GM12878 (cell line): ENCODE measurements around the gene UVSSA.

Experiments
- CREB1 ChIP-seq: IDR thresholded peaks from 2 replicates; pipeline ENCODE4 v1.6.1; 2012; ENCODE audit warnings: low read depth, mild to moderate bottlenecking, inconsistent platforms
- CREM ChIP-seq: IDR thresholded peaks from 2 replicates; pipeline ENCODE4 v1.6.1; 2014; ENCODE audit warnings: antibody characterized with exemption, low read depth
- FOXM1 ChIP-seq: IDR thresholded peaks from 2 replicates; pipeline ENCODE4 v1.6.1; 2012; ENCODE audit warnings: low read depth, mild to moderate bottlenecking, inconsistent platforms, low read length, moderate library complexity
- JUND ChIP-seq: IDR thresholded peaks from 2 replicates; pipeline ENCODE4 v1.6.1; 2012; ENCODE audit warnings: low read depth, mild to moderate bottlenecking, low read length, improper control_type of control experiment, moderate library complexity
- MXI1 ChIP-seq: fragments of 150-350 bp; IDR thresholded peaks from 2 replicates; pipeline ENCODE4 v1.6.1; 2011; ENCODE audit warnings: low read depth, mild to moderate bottlenecking, inconsistent platforms, low read length, improper control_type of control experiment
- NFXL1 ChIP-seq: fragments of 450-650 bp; IDR thresholded peaks from 2 replicates; pipeline ENCODE4 v1.6.1; 2017; ENCODE audit warnings: antibody characterized with exemption, mild to moderate bottlenecking, borderline replicate concordance
- POLR2A ChIP-seq: IDR thresholded peaks from 2 replicates; pipeline ENCODE4 v1.6.1; 2011; ENCODE audit warnings: low read depth, mild to moderate bottlenecking, low read length
- TF ChIP-seq, protein P1 (sequence below): IDR thresholded peaks from 2 replicates; pipeline ENCODE4 v1.6.1; 2012; ENCODE audit warnings: low read depth, low read length, improper control_type of control experiment
- TF ChIP-seq, protein P2 (sequence below), 3 experiments: IDR thresholded peaks in 2 of 3; conservative IDR thresholded peaks in 1 of 3; 2 replicates each; pipeline ENCODE4 v1.5.1; 2011; ENCODE audit warnings: low read depth in 3 of 3, low read length in 3 of 3, mild to moderate bottlenecking in 3 of 3, control low read depth in 2 of 3, moderate library complexity in 2 of 3, inconsistent platforms in 1 of 3, mixed read lengths in 1 of 3; ENCODE audit not compliant: control insufficient read depth in 2 of 3, insufficient read depth in 1 of 3; ENCODE audit errors: extremely low read depth in 1 of 3
- TF ChIP-seq, protein P3 (sequence below): IDR thresholded peaks from 2 replicates; pipeline ENCODE4 v1.6.1; 2012; ENCODE audit warnings: low read length, inconsistent platforms
- TF ChIP-seq, protein P4 (sequence below): IDR thresholded peaks from 2 replicates; pipeline ENCODE4 v1.6.1; 2012; ENCODE audit warnings: low read depth, low read length, improper control_type of control experiment

DNA sequence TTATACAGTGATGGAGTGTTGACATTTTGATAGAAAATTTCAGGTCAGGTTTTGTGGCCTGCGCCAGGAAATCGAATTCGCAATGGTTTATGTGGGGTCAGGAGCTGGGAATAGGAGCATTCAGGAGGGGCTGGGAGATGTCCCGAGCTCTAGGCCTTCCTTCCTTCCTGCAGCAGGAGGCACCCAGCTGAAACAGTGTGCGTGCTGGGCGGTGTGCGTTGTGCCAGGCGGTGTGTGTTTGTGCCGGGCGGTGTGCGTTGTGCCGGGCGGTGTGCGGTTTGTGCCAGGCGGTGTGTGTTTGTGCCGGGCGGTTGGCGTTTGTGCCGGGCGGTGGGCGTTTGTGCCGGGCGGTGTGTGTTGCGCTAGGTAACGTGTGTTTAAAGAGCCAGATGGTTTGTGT lies 1.7 kb downstream of the UVSSA start:
- TF ChIP-seq POLR2A, result no peak
- no peak for TF ChIP-seq CREM
- TF ChIP-seq NFXL1, result no peak
- no peak for TF ChIP-seq CREB1
- TF ChIP-seq, protein P1, sequence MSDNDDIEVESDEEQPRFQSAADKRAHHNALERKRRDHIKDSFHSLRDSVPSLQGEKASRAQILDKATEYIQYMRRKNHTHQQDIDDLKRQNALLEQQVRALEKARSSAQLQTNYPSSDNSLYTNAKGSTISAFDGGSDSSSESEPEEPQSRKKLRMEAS, result no peak
- no peak for TF ChIP-seq FOXM1
- TF ChIP-seq, protein P2, sequence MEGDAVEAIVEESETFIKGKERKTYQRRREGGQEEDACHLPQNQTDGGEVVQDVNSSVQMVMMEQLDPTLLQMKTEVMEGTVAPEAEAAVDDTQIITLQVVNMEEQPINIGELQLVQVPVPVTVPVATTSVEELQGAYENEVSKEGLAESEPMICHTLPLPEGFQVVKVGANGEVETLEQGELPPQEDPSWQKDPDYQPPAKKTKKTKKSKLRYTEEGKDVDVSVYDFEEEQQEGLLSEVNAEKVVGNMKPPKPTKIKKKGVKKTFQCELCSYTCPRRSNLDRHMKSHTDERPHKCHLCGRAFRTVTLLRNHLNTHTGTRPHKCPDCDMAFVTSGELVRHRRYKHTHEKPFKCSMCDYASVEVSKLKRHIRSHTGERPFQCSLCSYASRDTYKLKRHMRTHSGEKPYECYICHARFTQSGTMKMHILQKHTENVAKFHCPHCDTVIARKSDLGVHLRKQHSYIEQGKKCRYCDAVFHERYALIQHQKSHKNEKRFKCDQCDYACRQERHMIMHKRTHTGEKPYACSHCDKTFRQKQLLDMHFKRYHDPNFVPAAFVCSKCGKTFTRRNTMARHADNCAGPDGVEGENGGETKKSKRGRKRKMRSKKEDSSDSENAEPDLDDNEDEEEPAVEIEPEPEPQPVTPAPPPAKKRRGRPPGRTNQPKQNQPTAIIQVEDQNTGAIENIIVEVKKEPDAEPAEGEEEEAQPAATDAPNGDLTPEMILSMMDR (IDR thresholded peaks at IDR 0.05 in 2 of 3, conservative IDR thresholded peaks at IDR 0.05 in 1 of 3; ENCODE audit: control insufficient read depth in 2 of 3, extremely low read depth in 1 of 3, insufficient read depth in 1 of 3, low read depth in 3 of 3, low read length in 3 of 3), result no peak
- no peak for TF ChIP-seq JUND
- TF ChIP-seq, protein P3, sequence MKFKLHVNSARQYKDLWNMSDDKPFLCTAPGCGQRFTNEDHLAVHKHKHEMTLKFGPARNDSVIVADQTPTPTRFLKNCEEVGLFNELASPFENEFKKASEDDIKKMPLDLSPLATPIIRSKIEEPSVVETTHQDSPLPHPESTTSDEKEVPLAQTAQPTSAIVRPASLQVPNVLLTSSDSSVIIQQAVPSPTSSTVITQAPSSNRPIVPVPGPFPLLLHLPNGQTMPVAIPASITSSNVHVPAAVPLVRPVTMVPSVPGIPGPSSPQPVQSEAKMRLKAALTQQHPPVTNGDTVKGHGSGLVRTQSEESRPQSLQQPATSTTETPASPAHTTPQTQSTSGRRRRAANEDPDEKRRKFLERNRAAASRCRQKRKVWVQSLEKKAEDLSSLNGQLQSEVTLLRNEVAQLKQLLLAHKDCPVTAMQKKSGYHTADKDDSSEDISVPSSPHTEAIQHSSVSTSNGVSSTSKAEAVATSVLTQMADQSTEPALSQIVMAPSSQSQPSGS, result no peak
- TF ChIP-seq, protein P4, sequence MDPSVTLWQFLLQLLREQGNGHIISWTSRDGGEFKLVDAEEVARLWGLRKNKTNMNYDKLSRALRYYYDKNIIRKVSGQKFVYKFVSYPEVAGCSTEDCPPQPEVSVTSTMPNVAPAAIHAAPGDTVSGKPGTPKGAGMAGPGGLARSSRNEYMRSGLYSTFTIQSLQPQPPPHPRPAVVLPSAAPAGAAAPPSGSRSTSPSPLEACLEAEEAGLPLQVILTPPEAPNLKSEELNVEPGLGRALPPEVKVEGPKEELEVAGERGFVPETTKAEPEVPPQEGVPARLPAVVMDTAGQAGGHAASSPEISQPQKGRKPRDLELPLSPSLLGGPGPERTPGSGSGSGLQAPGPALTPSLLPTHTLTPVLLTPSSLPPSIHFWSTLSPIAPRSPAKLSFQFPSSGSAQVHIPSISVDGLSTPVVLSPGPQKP, result no peak
- no peak for TF ChIP-seq MXI1
